Stimulated activated CD8-positive, alpha-beta memory T cell treated with anti-CD3 and anti-CD28 coated beads, Interleukin-7, amount 100 ng/mL, for 1 hour (primary cell): Measurements from ENCODE around the gene NFATC3.
"Not testable (repeated sequence)": the region's sequence is repeated elsewhere in the genome, so short reads cannot be mapped to it uniquely, and the experiment has no call there.

ENCODE experiments used
- DNase-seq, 2 donors: peaks; one replicate each; pipeline ENCODE4 v3.0.0-alpha.2; 2020; ENCODE audit warnings: low read depth in 2 of 2

NFATC3 gene

GRCh38 chr16:68088130-68088972, 3.2 kb downstream of the NFATC3 start:
- no peak for DNase-seq

GRCh38 chr16:68089067-68089466, 3.9 kb downstream of the NFATC3 start:
- DNase-seq, result no peak

- DNase-seq, result no peak
Measured at GRCh38 chr16:68090130-68090529, 5.0 kb downstream of the NFATC3 start.

DNA sequence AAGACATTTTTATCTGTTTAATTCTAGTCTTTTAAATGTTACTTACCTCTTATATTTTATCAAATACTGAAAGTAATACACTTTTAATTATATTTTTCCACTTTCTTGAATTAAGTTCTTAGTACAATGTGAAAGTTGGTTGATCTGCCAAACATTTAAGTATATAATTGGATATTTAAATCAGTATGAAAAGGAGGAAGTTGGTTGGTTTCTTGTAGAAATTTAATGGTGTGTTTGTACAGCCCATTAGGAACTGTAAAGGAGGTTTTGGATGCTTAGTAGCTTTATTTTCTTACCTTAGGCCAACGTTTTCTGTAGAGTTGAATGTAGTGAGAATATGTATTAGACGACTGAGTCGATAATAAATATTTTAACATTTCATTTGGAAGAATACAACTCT, 5.4 kb downstream of the NFATC3 start:
- no peak for DNase-seq

- no peak for DNase-seq
Measured at GRCh38 chr16:68091380-68092261, 6.5 kb downstream of the NFATC3 start.

DNA sequence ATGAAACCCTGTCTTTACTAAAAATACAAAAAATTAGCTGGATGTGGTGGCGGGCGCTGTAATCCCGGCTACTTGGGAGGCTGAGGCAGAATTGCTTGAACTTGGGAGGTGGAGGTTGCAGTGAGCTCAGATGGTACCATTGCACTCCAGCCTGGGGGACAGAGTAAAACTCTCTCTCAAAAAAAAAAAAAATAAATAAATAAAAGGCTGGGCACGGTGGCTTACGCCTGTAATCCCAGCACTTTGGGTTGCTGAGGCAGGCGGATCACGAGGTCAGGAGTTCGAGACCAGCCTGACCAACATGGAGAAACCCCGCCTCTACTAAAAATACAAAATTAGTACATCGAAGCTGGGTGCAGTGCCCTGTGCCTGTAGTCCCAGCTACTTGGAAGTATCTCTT, 7.1 kb downstream of the NFATC3 start:
- DNase-seq, result not testable (repeated sequence)

- no peak for DNase-seq
Measured at GRCh38 chr16:68093816-68094613, 8.8 kb downstream of the NFATC3 start.

GRCh38 chr16:68094614-68094934, 9.4 kb downstream of the NFATC3 start:
- DNase-seq, result no peak

- no peak for DNase-seq
Measured at GRCh38 chr16:68096491-68096890, 11.3 kb downstream of the NFATC3 start.

DNA sequence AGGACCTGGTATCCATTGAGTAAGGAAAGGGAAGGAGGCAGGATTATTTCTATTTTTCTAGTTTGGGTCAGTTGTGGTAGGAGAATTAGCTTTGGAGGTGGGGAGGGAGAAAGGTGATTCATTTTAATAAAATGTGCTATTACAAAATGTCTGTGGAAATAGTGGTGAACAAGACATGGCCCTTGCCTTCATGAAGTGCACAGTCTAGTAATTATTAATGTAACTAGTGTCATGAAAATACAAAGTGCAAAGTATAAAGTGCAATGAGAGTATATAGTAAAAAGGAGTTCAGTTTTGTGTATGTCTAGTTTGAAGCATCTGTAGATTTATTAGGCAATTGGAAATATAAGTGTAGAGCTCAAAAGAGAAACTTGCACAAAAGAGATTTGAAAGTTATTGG, 11.9 kb downstream of the NFATC3 start:
- no peak for DNase-seq

DNA sequence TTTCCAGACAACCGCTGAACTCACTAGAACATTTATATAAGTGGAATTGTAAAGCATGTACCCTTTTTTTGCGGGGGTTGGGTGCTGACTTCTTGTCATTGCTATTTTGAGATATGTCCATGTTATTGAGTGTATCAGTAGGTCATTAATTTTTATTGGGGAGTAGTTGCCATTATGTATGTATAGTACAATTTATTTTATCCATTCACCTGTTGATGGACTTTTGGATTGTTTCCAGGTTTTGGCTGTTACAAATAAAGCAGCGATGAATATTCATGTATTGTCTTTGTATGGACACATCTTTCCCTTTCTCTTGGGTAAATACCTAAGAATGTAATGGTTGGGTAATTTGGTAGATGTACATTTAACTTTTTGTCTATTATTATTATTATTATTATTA, 12.7 kb downstream of the NFATC3 start:
- DNase-seq, result no peak

DNA sequence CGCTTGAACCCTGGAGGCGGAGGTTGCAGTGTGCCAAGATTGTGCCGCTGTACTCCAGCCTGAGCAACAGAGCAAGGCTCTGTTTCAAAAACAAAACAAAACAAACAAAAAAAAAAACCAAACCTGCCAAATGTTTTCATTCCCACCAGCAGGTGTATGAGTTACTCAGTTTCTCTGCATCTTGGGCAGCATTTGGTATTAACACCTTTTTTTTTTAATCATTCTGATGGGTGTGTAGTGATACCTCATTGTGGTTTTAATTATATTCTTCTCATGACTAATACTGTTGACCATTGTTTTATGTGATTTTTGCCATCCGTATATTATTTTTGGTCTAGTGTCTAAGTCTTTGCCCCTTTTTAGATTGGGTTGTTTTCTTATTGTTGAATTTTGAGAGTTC, 15.3 kb downstream of the NFATC3 start:
- DNase-seq, result no peak

GRCh38 chr16:68105611-68106010, 20.4 kb downstream of the NFATC3 start:
- DNase-seq, result no peak

GRCh38 chr16:68107230-68107928, 22.2 kb downstream of the NFATC3 start:
- DNase-seq, result not testable (repeated sequence)

DNA sequence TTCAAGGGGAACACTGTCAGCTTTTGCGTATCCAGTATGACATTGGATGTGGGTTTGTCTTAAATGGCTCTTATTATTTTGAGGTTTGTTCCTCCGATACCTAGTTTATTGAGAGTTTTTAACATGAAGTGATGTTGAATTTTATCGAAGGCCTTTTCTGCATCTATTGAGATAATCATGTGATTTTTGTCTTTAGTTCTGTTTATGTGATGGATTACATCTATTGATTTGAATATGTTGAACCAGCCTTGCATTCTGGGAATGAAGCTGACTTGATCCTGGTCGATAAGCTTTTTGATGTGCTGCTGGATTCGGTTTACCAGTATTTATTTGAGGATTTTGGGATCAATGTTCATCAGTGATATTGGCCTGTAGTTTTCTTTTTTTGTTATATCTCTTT, 24.0 kb downstream of the NFATC3 start:
- not testable (repeated sequence) for DNase-seq

DNA sequence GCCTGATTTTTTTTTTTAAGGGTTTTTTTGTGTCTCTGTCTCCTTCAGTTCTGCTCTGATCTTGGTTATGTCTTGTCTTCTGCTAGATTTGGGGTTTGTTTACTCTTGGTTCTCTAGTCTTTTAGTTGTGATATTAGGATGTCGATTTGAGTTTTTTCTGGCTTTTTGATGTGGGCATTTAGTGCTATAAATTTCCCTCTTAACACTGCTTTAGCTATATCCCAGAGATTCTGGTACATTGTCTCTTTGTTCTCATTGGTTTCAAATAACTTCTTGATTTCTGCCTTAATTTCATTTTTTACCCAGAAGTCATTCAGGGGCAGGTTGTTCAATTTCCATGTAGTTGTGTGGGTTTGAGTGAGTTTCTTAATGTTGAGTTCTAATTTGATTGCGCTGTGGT, 25.4 kb downstream of the NFATC3 start:
- DNase-seq, result not testable (repeated sequence)

DNA sequence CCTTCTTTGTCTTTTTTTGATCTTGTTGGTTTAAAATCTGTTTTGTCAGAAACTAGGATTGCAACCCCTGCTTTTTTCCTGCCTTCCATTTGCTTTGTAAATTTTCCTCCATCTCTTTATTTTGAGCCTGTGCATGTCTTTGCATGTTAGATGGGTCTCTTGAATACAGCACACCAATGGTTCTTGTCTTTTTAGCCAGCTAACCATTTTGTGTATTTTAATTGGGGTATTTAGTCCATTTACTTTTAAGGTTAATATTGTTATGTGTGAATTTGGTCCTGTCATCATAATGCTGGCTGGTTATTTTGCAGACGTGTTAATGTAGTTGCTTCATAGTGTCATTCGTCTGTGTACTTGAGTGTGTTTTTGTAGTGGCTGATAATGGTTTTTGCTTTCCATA, 26.2 kb downstream of the NFATC3 start:
- DNase-seq, result no peak

DNA sequence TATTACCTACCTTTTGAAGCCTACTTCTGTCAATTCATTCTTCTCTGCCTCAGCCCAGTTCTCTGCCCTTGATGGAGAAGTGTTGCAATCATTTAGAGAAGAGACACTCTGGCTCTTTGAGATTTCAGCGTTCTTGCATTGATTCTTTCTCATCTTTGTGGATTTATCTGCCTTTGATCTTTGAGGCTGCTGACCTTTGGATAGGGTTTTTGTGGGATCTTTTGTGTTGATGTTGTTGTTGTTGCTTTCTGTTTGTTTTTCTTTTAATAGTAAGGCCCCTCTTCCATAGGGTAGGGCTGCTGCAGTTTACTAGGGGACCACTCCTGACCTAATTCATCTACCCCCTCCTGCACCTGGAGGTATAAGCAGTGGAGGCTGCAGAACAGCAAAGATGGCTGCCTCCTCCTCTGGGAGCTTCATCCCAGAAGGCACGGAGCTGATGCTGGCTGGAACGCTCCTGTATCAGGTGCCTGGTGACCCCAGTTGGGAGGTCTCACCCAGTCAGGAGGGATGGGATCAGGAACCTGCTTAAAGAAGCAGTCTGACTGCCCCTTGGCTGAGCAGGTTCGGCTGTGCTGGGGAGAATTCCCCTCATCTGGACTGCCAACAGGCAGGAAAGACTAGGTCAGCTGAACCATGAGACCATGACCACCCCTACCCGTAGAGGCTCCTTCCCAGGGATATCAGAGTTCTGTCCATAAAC, 28.0 kb downstream of the NFATC3 start:
- DNase-seq, result no peak

DNA sequence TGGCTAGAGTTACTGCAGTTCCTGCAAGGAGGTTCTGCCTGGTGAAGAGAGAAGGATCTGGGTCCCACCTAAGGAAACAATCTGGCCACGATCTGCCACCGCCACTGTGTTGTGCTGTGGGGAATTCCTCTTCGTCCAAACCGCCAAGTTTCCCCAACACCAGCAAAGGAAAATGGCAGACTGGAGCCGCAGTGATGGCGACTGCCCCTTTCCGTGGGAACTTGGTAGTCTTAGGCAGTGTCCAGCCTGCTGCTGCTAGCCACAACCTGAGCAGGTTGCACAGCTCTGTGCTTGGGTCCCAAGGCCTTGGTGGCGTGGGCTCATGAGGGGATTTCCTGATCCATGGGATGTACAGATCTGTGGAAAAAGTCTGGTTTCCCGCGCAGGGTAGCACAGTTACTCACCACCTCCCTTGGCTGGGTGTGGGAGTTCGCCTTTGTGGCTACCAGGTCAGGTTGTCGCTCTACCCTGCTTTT, 28.6 kb downstream of the NFATC3 start:
- DNase-seq, result no peak

DNA sequence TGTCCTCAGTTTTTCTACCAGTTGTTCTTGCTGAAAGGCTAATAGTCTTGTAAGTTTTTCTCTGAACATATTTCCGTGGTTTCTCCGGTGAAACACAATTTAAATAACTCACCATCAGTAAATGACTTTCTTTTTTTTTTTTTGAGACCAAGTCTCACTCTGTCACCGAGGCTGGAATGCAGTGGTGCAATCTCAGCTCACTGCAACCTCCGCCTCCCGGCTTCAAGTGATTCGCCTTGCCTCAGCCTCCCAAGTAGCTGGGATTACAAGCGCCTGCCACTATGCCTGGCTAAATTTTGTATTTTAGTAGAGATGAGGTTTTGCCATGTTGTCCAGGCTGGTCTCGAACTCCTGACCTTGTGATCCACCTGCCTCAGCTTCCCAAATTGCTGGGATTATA, 29.8 kb downstream of the NFATC3 start:
- DNase-seq, result not testable (repeated sequence)

GRCh38 chr16:68115851-68116250, 30.7 kb downstream of the NFATC3 start:
- DNase-seq, result no peak
